NCI-H146 treated with DMSO at 0.1 percent for 48 hours (cell line): ENCODE results near the gene RNF26.
A peak's percentile ranks its signal among the peaks of the same experiment; 100 is the strongest.

ENCODE experiments used
- DNase-seq: peaks from one replicate; lab custom pipeline; 2025; ENCODE audit not compliant: unreplicated experiment; lab: John Stamatoyannopoulos, UW

RNF26 gene

DNA sequence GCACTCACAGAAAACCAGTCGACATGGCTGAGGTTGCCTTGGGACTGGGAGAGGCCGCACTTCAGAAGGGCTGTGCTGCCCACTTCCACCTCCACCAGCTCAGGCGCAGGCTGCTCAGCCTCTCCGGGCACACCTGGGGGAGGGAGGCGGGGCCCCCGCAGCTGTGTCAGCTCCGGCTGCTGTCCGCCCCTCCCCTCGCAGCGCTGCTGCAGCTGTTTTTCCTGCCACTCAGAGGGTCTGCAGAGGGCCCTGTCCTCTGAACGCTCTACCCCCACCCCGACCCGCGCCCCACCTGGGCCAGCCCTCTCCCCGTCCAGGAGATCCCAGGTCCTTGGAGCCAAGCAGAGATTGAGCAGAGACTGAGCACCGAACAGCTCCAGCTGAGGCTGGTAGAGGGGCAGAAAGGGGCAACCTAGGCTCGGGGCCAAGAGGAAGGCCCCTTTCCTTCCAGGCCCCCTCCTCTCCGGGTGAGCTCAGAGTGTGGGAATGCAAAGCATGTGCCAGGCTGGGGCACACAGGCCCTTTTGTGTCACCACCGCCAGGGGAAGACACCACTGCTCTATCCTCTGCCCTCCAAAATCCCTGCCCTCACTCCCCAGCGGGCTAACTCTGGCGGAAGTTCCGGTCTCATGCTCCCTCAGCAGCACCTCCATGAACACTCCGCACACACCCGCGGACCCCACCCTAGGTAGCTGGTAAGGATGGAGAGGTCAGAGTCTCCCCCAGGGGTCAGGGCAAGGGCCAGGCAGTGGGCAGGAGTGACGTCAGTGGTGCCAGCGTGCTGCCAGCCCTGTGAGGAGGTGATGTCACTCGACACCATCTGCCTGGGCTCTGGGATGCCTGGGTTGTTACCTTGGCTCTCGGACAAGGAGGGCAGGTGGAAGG is 19.0 kb upstream of the RNF26 start:
- peak; percentile 15 for DNase-seq

GRCh38 chr11:119316016-119316728 is 18.2 kb upstream of the RNF26 start:
- no peak for DNase-seq

- DNase-seq: peak; percentile 45
Observed at GRCh38 chr11:119316729-119317591, 17.4 kb upstream of the RNF26 start, which contains the start of gene MCAM. TSS of gene MCAM (minus strand) at chr11:119317130. CDS start at chr11:119317101, 29 bp downstream.

GRCh38 chr11:119317592-119318239 is 16.6 kb upstream of the RNF26 start:
- DNase-seq: no peak

- no peak for DNase-seq
Observed at GRCh38 chr11:119318240-119319135, 15.8 kb upstream of the RNF26 start.

GRCh38 chr11:119319136-119319699 is 15.1 kb upstream of the RNF26 start:
- no peak for DNase-seq

DNA sequence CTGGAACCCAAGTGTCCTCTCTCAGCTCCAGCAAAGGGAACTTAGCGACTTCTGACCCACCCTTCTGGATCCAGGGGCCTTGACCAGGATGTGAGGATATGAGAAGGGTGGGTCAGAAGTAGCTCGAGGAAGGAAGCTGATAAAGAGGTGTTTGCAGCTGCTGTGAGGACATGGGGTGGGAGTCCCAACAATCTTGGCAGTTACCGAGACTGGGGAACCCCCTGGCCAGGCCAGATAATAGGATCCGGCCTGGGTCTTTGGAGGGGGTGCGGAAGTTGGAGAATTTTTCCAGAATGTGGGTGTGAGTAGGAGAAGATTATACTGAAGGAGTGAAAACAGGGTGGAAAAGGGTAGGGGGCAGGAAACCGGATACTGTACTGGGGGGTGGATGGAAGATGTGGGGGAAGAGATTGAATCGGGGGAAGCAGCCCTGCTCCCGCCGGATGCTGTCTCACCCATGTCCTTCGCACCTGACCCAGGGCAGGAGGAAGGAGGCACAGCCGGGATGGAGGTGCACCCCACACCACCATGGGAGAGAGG is 14.6 kb upstream of the RNF26 start:
- no peak for DNase-seq

GRCh38 chr11:119320240-119320775 is 14.0 kb upstream of the RNF26 start:
- DNase-seq: no peak

DNA sequence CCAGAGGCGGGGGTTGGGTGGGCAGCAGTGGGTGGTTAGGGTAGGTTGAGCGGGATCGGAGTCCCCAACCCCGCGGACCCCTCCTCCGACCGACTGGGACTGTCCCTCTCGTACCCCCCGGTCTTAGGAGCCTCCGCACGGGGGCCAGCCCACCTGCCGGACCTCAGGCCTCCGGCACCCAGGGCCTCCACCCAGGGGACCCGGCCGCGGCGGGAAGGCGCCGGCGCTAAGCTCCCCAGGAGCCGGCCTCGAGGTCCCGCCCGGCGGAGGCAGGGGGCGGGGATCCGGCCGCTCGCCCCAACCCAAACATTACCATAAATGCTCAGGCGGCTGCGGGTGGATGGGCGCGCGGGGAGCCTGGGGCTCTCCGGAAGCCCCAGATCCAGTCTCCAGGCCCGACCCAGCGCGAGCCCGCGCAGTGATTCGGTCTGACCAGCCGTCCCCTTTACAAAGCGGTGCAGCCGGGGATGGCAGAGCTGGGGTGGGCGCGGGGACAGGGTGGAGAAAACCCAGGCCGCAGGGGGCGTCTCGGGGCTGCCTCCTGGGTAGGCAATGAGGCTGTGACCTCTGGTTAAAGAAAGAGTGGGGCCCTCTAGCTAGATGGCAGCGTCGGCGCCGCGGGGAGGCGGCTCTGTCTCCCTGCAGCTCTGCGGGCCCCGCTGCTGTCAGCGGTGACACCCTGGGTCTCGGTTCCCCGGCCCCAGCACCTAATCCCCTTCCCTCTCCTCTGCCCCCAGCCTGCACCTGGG is 13.4 kb upstream of the RNF26 start:
- DNase-seq: peak; percentile 41

DNA sequence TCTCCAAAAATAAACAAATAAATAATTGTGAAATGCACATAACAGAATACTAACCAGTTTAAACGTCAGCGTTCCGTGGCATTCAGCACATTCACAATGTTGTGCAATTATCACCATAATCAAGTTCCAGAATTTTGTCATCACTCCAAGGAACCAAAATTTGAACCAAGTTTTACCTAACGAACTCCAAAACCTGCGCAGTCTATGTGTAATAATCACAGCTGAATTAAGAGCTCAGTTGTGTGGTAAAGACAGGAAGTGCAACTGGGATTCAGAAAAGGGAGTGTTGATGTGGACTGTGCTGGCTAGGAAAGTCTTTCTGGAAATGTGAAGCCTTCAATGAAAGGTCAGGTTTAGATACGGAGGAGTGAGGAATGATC is 12.0 kb upstream of the RNF26 start:
- DNase-seq: peak; percentile 17

DNA sequence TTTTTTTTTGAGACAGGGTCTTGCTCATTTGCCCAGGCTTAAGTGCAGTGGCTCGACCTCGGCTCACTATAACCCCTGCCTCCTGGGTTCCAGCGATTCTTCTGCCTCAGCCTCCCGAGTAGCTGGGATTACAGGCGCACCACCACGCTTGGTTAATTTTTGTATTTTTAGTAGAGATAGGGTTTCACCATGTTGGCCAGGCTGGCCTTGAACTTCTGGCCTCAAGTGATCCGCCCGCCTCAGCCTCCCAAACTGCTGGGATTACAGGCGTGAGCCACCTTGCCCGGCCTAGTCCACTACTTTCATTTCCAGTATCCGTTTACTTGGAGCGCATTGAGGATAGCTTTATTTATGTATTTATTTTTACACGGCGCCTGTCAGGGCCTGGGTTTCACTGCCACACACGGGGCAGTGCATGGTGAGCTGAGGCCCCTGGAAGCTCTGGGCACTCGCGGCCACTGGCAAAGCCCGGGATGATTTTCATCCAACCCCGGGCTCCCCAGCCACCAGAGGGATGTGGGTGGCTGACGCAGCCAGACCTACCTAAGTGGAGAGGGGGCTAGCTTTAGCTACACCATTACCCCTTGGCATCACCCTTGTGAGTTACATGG is 11.3 kb upstream of the RNF26 start:
- DNase-seq: no peak

DNA sequence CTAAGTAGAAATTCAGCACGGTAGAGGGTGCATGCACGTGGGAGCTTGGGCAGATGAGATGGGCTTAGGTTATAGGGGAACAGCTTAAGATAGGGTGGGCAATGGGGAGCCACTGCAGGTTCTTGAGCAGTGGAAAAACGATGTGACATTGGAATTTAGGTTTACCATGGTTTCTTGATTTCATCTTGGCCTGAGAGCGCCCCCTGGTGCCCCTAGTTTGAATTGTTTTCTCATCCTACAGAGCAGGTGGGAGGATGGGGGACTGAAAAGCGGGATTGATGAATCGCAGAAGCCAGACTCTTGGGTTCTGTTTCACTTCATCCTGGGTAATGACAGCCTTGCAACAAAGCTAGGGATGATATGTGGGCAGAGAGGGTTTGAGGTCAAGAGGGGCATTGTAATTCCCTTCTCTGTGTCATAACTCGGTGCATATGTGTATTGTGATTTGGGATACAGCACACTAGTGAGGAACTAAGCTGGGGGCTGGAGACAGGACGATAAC is 10.7 kb upstream of the RNF26 start:
- DNase-seq: peak; percentile 51

GRCh38 chr11:119324189-119324588 is 10.1 kb upstream of the RNF26 start:
- no peak for DNase-seq

DNA sequence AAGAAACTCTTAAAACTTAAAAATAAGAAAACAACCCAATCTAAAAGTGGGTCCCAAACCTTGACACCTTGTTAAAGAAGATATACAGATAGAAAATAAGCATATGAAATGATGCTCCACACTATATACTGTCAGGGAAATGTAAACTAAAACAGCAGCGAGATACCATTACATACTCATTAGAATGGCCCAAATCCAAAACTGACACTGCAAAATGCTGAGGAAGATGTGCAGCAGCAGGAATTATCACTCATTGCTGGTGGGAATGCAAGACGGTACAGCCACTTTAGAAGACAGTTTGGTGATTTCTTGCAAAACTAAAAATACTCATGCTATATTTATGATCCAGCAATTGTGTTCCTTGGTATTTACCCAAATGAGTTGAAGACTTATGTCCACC is 5.0 kb upstream of the RNF26 start:
- DNase-seq: no peak

DNA sequence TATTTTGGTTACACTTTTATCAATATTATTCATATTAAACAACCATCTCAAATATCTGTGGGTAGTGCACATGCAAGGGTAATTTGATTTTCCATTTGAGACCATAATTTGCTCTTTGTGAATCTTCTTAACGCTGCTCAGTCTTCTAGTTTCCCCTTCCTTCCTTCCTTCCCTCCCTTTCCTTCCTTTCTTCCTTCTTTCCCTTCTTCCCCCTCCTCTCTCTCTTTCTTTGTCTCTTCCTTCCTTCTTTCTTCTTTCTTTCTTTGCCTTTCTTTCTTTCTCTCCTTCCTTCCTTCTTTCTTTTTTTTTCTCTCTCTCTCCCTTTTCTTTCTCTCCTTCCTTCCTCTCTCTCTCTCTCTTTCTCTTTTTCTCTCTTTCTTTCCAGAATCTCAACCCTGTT is 4.1 kb upstream of the RNF26 start:
- no peak for DNase-seq

GRCh38 chr11:119332111-119332765 is 2.1 kb upstream of the RNF26 start:
- DNase-seq: no peak

DNA sequence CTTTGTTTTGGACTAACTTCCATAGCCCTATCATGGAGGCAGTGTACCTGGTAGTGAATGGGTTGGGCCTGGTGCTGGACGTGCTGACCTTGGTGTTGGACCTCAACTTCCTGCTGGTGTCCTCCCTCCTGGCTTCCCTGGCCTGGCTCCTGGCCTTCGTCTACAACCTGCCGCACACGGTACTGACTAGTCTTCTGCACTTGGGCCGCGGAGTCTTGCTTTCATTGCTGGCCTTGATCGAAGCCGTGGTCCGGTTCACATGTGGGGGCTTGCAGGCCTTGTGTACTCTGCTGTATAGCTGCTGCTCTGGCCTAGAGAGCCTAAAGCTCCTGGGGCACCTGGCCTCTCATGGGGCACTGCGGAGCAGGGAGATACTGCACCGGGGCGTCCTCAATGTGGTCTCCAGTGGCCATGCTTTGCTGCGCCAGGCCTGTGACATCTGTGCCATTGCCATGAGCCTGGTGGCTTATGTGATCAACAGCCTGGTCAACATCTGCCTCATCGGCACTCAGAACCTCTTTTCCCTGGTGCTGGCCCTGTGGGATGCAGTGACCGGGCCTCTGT is 846 bp downstream of the RNF26 start:
- no peak for DNase-seq
